NCI-H128 (cell line): ENCODE results near the gene DDC.
"Not testable (repeated sequence)": the region's sequence is repeated elsewhere in the genome, so short reads cannot be mapped to it uniquely, and the experiment has no call there.

Experiments used
- DNase-seq: peaks from one replicate; lab custom pipeline; 2025; ENCODE audit not compliant: unreplicated experiment; lab: John Stamatoyannopoulos, UW

Gene DDC

DNA sequence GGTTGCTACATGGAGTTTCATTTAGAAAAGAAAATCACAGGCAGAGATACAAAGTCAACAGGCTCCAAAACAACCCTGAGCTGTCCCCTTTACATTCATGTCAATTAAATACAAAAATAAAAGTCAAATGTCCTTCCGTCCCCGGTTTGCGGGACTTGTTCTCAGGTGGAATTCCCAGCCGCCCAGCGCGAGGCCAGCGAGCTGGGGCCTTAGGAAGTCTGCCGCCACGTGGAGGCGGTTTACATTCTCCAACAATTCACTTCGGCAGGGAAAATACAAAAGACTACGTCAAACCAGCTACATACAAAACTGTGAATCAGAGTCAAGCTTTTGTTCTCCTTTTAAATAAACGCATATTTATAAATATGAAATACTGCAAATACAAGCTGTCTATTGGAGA lies 25.3 kb upstream of the DDC start:
- DNase-seq: no peak

DNA sequence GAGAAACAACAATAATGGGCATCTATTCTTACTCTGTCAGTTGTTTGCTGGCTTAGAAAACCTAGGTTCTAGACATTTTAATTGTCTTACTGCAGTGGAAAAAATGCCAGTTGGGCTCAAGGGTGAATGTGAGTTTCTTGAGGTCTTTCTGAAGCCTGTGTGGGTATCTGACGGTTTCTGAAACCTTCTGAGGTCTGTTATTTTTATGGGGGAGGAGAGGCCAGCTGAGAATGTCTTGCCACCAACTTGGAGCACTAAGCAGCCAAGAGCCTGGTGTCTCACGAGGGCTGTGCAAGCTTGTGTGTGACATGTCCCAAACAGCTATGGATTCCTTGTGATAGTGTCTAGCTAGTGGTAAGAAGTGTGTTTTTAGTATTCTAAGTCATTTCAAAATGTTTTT lies 24.2 kb upstream of the DDC start:
- no peak for DNase-seq

DNA sequence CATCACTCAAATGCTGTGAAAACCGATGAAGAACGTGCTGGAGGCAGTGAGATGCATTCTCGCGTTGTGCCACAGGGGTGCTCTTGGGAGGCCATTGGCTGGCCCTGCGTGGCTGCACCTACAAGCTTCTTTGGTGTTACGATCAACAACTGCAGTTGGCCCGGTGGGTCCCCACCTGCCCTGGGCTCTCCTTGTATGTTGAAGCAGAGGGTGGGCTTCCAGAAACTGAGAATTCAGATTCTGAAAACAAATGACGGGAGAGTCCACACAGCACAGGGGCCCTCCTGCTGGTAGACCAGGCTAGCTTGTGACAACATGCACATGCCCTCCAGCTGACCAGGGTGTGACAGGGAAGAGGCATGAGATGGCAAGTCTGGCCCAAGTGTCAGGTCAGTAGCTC lies 23.7 kb upstream of the DDC start:
- DNase-seq: no peak

DNA sequence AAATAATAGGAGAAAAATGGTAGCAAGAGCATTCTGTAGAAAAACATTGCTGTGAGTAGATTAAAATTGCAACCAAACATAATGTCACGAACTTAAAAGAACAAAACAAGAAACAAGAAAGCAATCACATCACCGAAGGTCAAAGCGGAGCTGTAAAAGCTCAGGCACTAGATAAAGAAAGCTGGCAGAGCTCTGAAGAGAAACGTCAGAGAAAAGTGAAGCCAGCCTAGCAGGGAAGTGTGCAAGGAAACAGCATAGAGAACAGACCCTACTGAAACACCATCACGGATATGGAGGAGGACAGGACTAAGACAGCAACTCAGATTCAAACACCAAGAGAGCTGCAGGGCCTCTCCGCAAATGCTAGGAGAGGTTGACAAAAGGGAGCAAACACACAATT lies 22.5 kb upstream of the DDC start:
- no peak for DNase-seq

DNA sequence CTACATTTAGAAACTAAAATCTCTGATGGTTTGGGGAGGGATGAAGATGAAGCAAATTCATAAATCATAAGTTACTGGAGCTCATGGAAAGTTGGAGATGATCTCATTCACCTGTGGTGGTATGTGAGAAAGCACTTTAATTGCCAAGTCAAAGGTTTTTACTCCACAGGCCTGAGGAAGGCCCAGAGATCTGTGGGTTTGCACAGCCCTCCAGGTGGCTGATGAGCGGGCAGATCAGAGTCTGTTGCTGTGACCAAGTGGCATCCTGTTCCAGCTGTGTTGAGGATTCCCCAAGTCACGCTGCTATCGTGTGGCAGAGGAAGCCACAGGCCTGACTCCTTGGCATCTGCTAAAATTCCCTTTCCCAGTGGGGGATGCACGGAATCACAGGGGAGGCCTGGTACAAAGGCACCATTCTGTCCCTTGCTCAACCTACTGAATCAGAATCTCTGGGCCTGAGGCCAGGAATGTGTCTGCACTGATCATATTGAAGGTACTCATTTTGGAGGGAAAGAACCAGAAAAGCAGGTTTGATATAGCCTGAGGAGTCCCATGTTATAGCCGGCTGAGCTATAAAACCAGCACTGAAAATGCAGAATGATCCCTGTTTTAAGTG lies 19.7 kb upstream of the DDC start:
- no peak for DNase-seq

GRCh38 chr7:50584386-50584785 lies 19.2 kb upstream of the DDC start:
- no peak for DNase-seq

DNA sequence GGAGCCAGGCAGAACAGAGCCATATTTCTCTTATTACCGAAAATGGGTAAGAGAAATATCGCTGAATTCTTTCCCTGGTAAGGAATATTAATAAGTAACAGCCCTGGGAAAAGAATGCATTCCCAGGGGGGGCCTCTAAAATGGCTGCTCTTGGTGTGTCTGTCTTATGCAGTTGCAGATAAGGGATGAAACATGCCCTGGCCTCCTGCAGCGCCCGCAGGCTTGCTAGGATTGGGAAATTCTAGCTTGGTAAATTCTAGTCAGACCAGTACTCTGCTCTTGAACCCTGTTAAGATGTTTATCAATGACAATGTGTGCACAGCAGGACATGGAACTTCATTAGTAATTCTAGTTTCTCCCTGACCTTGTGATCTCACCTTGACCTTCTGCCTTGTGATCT lies 18.1 kb upstream of the DDC start:
- DNase-seq: not testable (repeated sequence)

DNA sequence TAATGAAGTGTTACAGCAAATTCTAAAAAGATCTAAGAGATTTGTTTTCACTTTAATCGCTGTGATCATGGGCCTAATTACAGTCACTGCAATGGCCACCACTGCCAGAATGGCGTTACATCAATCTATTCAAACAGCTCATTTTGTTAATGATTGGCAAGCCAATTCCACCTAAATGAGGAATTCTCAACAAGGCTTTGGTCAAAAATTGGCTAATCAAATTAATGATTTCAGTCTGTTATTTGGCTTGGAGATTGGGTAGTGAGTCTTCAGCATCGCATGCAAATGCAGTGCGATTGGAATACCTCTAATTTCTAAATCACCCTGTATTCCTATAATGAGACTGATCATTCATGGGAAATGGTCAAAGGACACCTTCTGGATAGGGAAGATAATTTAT lies 17.1 kb upstream of the DDC start:
- not testable (repeated sequence) for DNase-seq

DNA sequence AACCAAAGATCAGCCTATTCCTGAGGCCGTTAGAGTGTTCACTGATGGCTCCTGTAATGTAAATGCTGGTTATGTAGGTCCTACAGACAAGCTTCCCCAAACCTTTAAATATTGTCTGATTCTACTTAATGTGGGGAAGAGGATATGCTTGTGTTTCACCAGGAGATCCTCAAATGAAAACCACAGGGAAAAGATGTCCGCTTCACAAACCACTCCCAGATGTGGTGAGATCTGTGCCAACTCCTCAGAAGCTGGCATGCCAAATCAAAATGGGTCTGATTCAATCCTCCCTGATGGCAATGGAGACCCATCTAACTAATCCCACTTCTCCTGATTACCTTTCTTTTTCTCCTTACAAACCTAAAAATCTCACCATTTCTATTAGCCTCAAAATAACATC lies 15.5 kb upstream of the DDC start:
- DNase-seq: not testable (repeated sequence)

DNA sequence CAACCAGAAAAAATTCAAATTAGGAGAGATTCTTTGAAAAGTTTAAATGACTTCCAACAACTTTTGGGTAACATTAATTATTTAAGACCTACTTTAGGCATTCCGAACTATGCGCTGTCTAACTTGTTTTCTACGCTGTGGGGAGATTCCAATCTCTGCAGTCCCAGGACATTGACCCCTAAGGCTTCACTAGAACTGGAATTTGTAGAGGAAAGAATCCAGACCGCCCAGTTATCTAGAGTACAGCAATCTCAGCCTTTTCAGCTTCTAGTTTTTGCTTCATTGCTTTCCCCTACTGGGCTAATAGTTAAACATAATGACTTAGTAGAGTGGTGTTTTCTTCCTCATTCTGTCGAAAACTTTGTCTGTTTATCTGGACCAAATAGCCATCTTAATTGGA lies 14.9 kb upstream of the DDC start:
- DNase-seq: no peak

- DNase-seq: not testable (repeated sequence)
These were observed 12.9 kb upstream of the DDC start for GRCh38 chr7:50578105-50578504.

DNA sequence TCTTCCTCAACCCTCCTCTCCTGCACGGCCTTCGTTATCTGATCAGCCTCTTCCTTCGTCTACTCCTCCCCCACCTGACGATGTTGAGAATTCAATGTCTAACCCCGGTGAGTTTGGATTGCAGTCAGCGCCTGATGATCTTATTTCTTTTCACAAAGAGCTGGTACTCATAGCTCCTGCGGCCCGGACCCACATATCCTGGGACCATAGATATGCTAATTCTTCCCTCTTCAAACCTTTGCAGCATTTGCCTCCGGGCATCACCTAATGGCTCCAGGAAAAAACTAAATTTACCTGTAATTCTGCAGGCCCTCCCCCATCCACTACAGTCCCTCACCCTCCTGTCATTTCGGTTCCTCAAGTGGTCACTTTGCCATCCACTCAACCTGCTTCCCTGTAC lies 12.4 kb upstream of the DDC start:
- DNase-seq: no peak

- DNase-seq: not testable (repeated sequence)
These were observed 11.2 kb upstream of the DDC start for GRCh38 chr7:50576388-50576787.

DNA sequence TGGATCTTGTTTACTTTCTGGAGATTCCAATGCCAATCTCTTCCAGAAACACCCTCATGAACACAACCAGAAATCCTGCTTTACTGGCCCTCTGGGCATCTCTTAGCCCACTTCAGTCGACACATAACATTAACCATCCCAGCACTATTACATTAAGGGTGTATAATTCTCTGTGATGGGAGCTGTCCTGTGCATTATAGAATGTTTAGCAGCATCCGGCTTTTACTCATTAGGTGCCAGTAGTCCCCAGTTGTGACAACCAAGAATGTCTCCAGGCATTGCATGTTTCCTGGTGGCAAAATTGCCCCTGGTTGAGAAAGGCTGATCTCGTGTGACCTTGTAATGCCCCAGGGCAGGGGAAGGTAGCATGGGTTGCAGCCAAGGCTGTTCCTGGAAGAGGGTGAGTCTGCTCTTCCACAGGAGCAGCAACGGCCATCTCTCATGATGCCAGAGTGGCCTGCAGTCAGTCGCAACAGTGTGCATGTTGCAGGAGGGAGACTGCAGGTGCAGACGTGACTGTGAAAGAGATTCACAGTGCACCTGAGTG lies 2.6 kb upstream of the DDC start:
- DNase-seq: no peak

GRCh38 chr7:50565977-50566376 lies 772 bp upstream of the DDC start:
- DNase-seq: no peak

GRCh38 chr7:50565559-50565916 lies 333 bp upstream of the DDC start:
- no peak for DNase-seq

DNA sequence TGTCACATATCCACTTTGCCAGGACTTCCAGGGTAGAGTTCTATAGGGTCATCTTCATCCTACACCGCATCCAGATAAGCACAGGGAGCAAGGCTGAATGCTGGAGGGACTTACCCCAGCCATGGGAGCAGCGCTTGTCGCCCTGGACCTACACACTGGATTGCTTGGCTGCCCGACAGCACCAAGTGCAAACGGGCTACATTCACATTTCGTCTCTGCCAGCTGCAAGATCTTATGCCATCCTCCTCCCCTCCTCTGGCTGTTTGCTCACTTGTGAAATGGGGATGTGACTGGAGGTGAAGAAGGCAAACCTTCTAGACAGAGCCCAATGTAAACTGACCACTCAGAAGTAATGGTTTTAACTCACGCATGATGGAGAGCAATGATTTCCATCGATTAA lies 1.0 kb downstream of the DDC start:
- no peak for DNase-seq

DNA sequence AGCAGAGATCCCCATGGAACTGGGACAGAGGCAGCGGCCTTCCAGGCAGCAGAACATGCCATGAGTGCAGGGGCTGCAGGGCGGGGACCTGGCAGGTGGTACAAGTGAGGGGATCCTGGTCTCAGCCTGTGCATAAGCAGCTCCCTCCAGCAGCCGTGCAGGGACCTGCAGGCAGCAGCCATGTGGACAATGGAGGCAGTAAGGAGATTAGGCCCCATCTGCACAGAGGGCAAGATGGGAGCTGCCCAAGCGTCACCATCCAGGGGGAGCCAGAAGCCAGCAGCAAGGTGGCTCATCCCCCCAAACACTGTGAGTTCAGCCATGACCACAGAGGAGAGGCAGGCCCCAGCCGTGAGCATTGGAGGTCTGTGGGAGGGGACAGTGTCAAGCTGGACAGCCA lies 3.1 kb downstream of the DDC start:
- no peak for DNase-seq

DNA sequence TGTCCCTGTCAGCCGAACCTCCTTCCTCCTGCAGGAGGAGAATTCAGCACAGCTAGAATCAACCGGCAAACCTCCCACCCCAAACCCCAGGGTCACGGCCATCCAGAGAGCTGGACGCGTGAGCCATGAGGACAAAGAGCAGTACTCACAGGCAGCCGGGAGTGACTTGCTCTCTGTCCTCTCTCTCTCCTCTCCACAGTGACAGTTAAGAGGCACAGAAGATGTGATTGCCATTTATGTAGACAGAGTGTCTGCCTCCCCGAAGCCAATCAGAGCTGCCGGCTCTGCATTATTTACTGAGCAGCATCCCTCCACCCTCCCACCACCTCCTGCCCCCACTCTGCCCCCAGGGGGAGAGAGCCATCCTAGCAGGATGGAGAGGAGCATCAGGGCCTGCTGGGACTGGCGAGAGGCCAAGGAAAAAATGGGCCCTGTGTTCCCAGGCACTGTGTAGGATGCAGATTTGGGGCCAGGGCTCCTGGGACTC lies 4.3 kb downstream of the DDC start:
- DNase-seq: no peak

- no peak for DNase-seq
These were observed 5.3 kb downstream of the DDC start for GRCh38 chr7:50559881-50560280.

DNA sequence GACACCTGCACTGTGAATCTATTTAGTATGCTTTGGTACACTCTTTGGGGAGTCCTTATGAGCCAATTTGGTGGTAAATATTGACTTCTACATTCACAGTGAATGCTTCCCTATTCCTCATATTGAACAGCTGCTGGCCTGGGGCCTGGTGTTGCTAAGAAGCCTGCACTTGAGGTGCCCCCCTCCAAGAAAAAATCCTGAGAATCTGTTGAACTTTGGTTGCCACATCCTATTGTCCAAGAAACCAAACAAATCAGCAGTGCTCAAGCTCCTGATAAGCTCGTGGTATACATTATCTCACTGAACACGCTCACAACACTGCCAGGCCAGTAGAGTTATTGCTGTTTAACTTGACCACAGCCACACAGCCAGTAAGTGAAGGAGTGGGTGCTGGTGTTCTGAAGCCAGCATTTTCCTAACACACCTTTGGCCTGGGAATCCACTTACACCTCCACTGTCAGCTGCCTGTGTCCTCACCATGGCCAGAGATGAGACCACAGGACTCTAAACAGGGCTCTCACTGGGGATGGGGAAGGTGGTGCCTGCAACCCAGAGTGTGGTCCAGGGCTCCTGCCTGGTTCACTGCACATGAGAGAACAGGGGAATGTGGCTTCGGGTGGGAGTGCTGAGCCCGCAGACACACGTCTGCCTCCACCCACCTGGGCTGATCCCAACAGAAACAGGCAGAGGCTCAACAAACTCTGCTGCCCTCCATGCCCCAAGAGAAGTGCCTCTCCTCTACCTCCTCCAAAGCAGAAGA lies 6.7 kb downstream of the DDC start:
- DNase-seq: no peak

GRCh38 chr7:50557099-50557498 lies 8.1 kb downstream of the DDC start:
- no peak for DNase-seq
